ENCODE data around the gene KRT24. TPM values are rescaled to one million over a fixed set of nuclear protein-coding genes. Genes with fewer than 3 reads are reported as not detected.

Gene KRT24
- total and polyA plus RNA-seq, 4 donors = not detected

- TF ChIP-seq ZBTB33 (IDR thresholded peaks at IDR 0.05) (no peak), JUND (IDR thresholded peaks at IDR 0.05) (no peak), ATF3 (IDR thresholded peaks at IDR 0.05) (no peak), TAF1 (conservative IDR thresholded peaks at IDR 0.05) (no peak)
Measured at GRCh38 chr17:40730970-40731369, 27.4 kb upstream of the KRT24 start (continued).

GRCh38 chr17:40727447-40728231, 24.1 kb upstream of the KRT24 start:
- H3K9me3 ChIP-seq (ENCODE audit: control insufficient read depth in 4 of 4, low read length in 3 of 4) = no peaks in the 10 kb centered on the region
- 59% methylated on average over 8 of the region's 8 CpGs for WGBS
- no peak overlapping the region for H3K9ac ChIP-seq (ENCODE audit: low read depth in 1 of 2, low read length in 2 of 2)
- no peak overlapping the region for H3K27ac ChIP-seq (ENCODE audit: low read depth in 1 of 2, low read length in 2 of 2)
- H3K4me1 ChIP-seq (ENCODE audit: control insufficient read depth in 4 of 4, insufficient read depth in 4 of 4, low read length in 3 of 4) = peaks cover 0 to 3% (median 1%) of the 10 kb centered on the region in 4 donors
- no peaks in the 10 kb centered on the region for H3K27me3 ChIP-seq (ENCODE audit: control insufficient read depth in 4 of 4, insufficient read depth in 4 of 4, low read length in 3 of 4)
- DNase-seq (ENCODE audit: low spot score) = no peak
- no peaks in the 10 kb centered on the region for H3K36me3 ChIP-seq (ENCODE audit: control insufficient read depth in 4 of 4, insufficient read depth in 3 of 4, low read depth in 1 of 4, low read length in 3 of 4)
- H3K4me3 ChIP-seq (ENCODE audit: low read depth in 1 of 3, low read length in 3 of 3) = no peak overlapping the region
- TF ChIP-seq HNF4A (conservative IDR thresholded peaks at IDR 0.05) (peak in 1 of 2 donors; percentile 20), RXRA (IDR thresholded peaks at IDR 0.05) (peak; percentile 57 to 80), TAF1 (conservative IDR thresholded peaks at IDR 0.05) (no peak), SP1 (IDR thresholded peaks at IDR 0.05) (no peak), YY1 (IDR thresholded peaks at IDR 0.05) (peak; percentile 44), ATF3 (IDR thresholded peaks at IDR 0.05) (peak; percentile 82), FOXA2 (IDR thresholded peaks at IDR 0.05) (no peak), RAD21 (IDR thresholded peaks at IDR 0.05) (peak in 1 of 2 donors; percentile 33), JUND (IDR thresholded peaks at IDR 0.05) (peak; percentile 56 to 94), ZBTB33 (IDR thresholded peaks at IDR 0.05) (no peak)

GRCh38 chr17:40726919-40727318, 23.4 kb upstream of the KRT24 start:
- WGBS = 73% methylated on average over 2 of the region's 2 CpGs
- TF ChIP-seq FOXA1 (IDR thresholded peaks at IDR 0.05) (no peak), FOXA2 (IDR thresholded peaks at IDR 0.05) (no peak), NR2F2 (IDR thresholded peaks at IDR 0.05) (no peak), ZBTB33 (IDR thresholded peaks at IDR 0.05) (no peak), RXRA (IDR thresholded peaks at IDR 0.05) (peak in 1 of 2 donors; percentile 15), CTCF (IDR thresholded peaks at IDR 0.05; ENCODE audit: low read depth, low read length, missing input control) (peak; percentile 55), JUND (IDR thresholded peaks at IDR 0.05) (no peak), REST (IDR thresholded peaks at IDR 0.05) (no peak), HNF4G (IDR thresholded peaks at IDR 0.05) (no peak), EGR1 (IDR thresholded peaks at IDR 0.05; ENCODE audit: low read depth in 2 of 2) (no peak)

More at GRCh38 chr17:40726919-40727318, 23.4 kb upstream of the KRT24 start:
- DNase-seq (ENCODE audit: low spot score) = no peak
- Histone ChIP-seq H3K4me1 (ENCODE audit: control insufficient read depth in 4 of 4, insufficient read depth in 4 of 4, low read length in 3 of 4) (peaks cover 0 to 3% (median 1%) of the 10 kb centered on the region in 4 donors), H3K27ac (ENCODE audit: low read depth in 1 of 2, low read length in 2 of 2) (no peak overlapping the region), H3K9ac (ENCODE audit: low read depth in 1 of 2, low read length in 2 of 2) (no peak overlapping the region), H3K4me3 (ENCODE audit: low read depth in 1 of 3, low read length in 3 of 3) (no peak overlapping the region), H3K36me3 (ENCODE audit: control insufficient read depth in 4 of 4, insufficient read depth in 3 of 4, low read depth in 1 of 4, low read length in 3 of 4) (no peaks in the 10 kb centered on the region), H3K27me3 (ENCODE audit: control insufficient read depth in 4 of 4, insufficient read depth in 4 of 4, low read length in 3 of 4) (no peaks in the 10 kb centered on the region), H3K9me3 (ENCODE audit: control insufficient read depth in 4 of 4, low read length in 3 of 4) (no peaks in the 10 kb centered on the region)
